HL-60 (cell line): ENCODE data around the gene CAMK2D.

Experiments
- DNase-seq, 2 experiments: peaks; one replicate each; pipeline ENCODE4 v3.0.0-alpha.2; 2010 to 2020; ENCODE audit warnings: low read depth in 1 of 2, low spot score in 1 of 2
- H3K27ac ChIP-seq: fragments of 250-450 bp; sonication (Bioruptor Pico); replicated peaks from 2 replicates; pipeline ENCODE4 v1.5.1; 2020; ENCODE audit warnings: mild to moderate bottlenecking, moderate library complexity
- H3K27me3 ChIP-seq: fragments of 250-450 bp; sonication (Bioruptor Pico); 2 replicates; pipeline ENCODE4 v1.5.1; 2021; ENCODE audit warnings: mild to moderate bottlenecking, moderate library complexity; ENCODE audit not compliant: insufficient read depth, poor library complexity, severe bottlenecking
- H3K4me3 ChIP-seq: replicated peaks from 2 replicates; pipeline ENCODE4 v1.5.1; 2011; ENCODE audit warnings: mild to moderate bottlenecking, control low read depth, low read length; ENCODE audit not compliant: insufficient read depth
- GABPA ChIP-seq: IDR thresholded peaks from 2 replicates; pipeline ENCODE4 v1.6.1; 2012; ENCODE audit warnings: low read depth
- POLR2AphosphoS5 ChIP-seq: IDR thresholded peaks from 2 replicates; pipeline ENCODE4 v1.6.1; 2012; ENCODE audit warnings: low read depth
- SPI1 ChIP-seq: IDR thresholded peaks from 2 replicates; pipeline ENCODE4 v1.6.1; 2012; ENCODE audit warnings: low read depth, mild to moderate bottlenecking, borderline replicate concordance
- TF ChIP-seq, protein P1 (sequence below): IDR thresholded peaks from 2 replicates; pipeline ENCODE4 v1.6.1; 2012; ENCODE audit warnings: low read depth; ENCODE audit not compliant: insufficient replicate concordance
- TF ChIP-seq, protein P2 (sequence below): IDR thresholded peaks from one replicate; pipeline ENCODE4 v1.5.1; 2011; ENCODE audit warnings: low read length, control low read depth, inconsistent platforms; ENCODE audit not compliant: insufficient read depth

The CAMK2D gene

DNA sequence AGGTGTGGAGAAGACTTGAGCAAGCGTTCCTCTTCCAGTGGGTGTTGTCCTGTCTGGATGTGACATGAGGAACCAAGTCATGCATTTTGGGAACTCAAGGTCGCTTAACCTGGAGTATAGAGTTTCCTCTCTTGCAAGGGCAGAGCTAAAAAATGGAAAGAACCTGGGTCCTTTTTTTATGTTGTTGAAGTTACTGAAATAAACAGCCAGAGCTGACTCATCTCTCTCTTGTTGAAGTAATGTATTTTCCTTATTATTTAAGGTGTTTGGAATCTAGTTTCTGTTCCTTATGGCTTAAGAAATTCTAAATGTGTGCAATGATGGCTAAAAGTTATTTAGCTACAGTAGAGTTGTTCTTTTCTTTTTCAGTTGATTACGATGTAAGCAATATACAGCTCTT lies 314.5 kb downstream of the CAMK2D start:
- H3K27ac ChIP-seq, result no peak overlapping the region
- no peaks in the 10 kb centered on the region for H3K27me3 ChIP-seq
- no peak for TF ChIP-seq POLR2AphosphoS5
- TF ChIP-seq SPI1, result no peak
- TF ChIP-seq, protein P1, sequence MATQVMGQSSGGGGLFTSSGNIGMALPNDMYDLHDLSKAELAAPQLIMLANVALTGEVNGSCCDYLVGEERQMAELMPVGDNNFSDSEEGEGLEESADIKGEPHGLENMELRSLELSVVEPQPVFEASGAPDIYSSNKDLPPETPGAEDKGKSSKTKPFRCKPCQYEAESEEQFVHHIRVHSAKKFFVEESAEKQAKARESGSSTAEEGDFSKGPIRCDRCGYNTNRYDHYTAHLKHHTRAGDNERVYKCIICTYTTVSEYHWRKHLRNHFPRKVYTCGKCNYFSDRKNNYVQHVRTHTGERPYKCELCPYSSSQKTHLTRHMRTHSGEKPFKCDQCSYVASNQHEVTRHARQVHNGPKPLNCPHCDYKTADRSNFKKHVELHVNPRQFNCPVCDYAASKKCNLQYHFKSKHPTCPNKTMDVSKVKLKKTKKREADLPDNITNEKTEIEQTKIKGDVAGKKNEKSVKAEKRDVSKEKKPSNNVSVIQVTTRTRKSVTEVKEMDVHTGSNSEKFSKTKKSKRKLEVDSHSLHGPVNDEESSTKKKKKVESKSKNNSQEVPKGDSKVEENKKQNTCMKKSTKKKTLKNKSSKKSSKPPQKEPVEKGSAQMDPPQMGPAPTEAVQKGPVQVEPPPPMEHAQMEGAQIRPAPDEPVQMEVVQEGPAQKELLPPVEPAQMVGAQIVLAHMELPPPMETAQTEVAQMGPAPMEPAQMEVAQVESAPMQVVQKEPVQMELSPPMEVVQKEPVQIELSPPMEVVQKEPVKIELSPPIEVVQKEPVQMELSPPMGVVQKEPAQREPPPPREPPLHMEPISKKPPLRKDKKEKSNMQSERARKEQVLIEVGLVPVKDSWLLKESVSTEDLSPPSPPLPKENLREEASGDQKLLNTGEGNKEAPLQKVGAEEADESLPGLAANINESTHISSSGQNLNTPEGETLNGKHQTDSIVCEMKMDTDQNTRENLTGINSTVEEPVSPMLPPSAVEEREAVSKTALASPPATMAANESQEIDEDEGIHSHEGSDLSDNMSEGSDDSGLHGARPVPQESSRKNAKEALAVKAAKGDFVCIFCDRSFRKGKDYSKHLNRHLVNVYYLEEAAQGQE, result no peak
- TF ChIP-seq, protein P2, sequence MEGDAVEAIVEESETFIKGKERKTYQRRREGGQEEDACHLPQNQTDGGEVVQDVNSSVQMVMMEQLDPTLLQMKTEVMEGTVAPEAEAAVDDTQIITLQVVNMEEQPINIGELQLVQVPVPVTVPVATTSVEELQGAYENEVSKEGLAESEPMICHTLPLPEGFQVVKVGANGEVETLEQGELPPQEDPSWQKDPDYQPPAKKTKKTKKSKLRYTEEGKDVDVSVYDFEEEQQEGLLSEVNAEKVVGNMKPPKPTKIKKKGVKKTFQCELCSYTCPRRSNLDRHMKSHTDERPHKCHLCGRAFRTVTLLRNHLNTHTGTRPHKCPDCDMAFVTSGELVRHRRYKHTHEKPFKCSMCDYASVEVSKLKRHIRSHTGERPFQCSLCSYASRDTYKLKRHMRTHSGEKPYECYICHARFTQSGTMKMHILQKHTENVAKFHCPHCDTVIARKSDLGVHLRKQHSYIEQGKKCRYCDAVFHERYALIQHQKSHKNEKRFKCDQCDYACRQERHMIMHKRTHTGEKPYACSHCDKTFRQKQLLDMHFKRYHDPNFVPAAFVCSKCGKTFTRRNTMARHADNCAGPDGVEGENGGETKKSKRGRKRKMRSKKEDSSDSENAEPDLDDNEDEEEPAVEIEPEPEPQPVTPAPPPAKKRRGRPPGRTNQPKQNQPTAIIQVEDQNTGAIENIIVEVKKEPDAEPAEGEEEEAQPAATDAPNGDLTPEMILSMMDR, result no peak
- TF ChIP-seq GABPA, result no peak
- H3K4me3 ChIP-seq, result no peak overlapping the region
- no peak for DNase-seq

DNA sequence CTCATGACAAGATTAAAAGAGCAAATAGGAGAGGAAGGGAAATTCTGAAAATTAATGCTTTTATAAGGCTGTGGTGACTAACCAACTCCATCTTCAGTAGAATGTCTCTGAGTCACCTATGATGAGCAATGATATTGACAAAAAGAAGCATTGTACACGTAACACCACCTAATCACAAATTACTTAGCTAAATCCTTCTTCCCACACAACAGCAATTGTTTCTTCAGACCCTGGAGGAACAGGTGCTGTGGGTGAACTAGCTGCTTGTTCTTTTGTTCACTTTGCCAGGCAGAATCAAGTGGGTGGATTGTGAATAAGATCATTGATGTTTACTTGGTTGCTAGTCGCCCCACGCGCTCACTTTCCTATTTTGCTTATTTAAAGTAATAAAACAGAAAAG lies 315.5 kb downstream of the CAMK2D start:
- TF ChIP-seq, protein P1, result no peak
- TF ChIP-seq GABPA (no peak), POLR2AphosphoS5 (no peak), SPI1 (no peak)
- TF ChIP-seq, protein P2, result no peak
- Histone ChIP-seq H3K4me3 (no peak overlapping the region), H3K27ac (no peak overlapping the region), H3K27me3 (no peaks in the 10 kb centered on the region)
- DNase-seq, result no peak

DNA sequence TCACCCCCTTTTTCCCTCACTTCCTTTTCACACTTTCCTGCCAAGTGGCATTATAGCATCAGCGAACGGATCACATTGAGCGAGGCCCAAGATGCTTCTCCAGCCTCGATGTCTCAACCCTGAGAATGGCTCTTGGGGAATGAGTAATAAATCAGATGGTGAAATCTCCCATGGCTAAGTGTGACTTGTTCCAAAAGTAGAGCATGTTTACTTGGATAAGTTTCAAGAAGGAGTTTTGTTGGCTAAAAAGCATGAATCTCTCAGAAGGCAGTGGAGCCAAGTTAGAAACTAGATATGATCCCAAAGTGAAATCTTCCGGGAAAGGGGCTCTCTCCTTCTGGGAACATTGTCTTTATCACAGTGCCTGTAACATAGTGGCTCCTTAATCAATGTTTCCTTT lies 316.3 kb downstream of the CAMK2D start:
- no peak overlapping the region for H3K4me3 ChIP-seq
- DNase-seq, result no peak
- TF ChIP-seq, protein P2, result no peak
- TF ChIP-seq POLR2AphosphoS5 (no peak), SPI1 (no peak), GABPA (no peak)
- TF ChIP-seq, protein P1, result no peak
- no peak overlapping the region for H3K27ac ChIP-seq
- H3K27me3 ChIP-seq, result no peaks in the 10 kb centered on the region
